T-helper 17 cell (primary cell): Measurements from ENCODE around the gene DUOXA2. TPM values are rescaled to one million over a fixed set of nuclear protein-coding genes. Genes with fewer than 3 reads are reported as not detected.
A peak's percentile ranks its signal among the peaks of the same experiment; 100 is the strongest.
"Not testable (repeated sequence)": the region's sequence is repeated elsewhere in the genome, so short reads cannot be mapped to it uniquely, and the experiment has no call there.

ENCODE experiments used
- ATAC-seq: fragments of 150-1000 bp; cut with Tn5 transposase; 2 replicates; pipeline ENCODE4 v1.10.0; 2021; ENCODE audit warnings: mild to moderate bottlenecking, moderate library complexity
- DNase-seq, 3 donors: peaks; one replicate each; pipeline versions ENCODE4 v3.0.0 to v3.0.0-alpha.2; 2020 to 2021
- H3K9me3 ChIP-seq: one replicate; pipeline ENCODE4 v1.7.0; 2013; ENCODE audit warnings: low read length, mild to moderate bottlenecking; ENCODE audit not compliant: control insufficient read depth, poor library complexity, severe bottlenecking
- H3K27ac Mint-ChIP-seq: one replicate; pipeline ENCODE4 v1.8.0; 2022; ENCODE audit warnings: mild to moderate bottlenecking, moderate library complexity, mixed read lengths
- H3K27me3 Mint-ChIP-seq: one replicate; pipeline ENCODE4 v1.8.0; 2022; ENCODE audit warnings: mixed read lengths
- H3K36me3 Mint-ChIP-seq: one replicate; pipeline ENCODE4 v1.8.0; 2022; ENCODE audit warnings: low read depth, mixed read lengths
- H3K4me1 Mint-ChIP-seq: one replicate; pipeline ENCODE4 v1.8.0; 2022; ENCODE audit warnings: mild to moderate bottlenecking, mixed read lengths
- H3K4me3 Mint-ChIP-seq: one replicate; pipeline ENCODE4 v1.8.0; 2022; ENCODE audit warnings: mild to moderate bottlenecking, moderate library complexity, mixed read lengths
- total RNA-seq, 4 donors: library from RNA in 2 of 4; stranded (reverse) in 2 of 4; gene quantifications; one replicate each; pipeline ENCODE4 v1.2.3 and lab custom pipeline; 2022 to 2026

The DUOXA2 gene
- total RNA-seq, 2 donors from 2014 or later, result not detected

DNA sequence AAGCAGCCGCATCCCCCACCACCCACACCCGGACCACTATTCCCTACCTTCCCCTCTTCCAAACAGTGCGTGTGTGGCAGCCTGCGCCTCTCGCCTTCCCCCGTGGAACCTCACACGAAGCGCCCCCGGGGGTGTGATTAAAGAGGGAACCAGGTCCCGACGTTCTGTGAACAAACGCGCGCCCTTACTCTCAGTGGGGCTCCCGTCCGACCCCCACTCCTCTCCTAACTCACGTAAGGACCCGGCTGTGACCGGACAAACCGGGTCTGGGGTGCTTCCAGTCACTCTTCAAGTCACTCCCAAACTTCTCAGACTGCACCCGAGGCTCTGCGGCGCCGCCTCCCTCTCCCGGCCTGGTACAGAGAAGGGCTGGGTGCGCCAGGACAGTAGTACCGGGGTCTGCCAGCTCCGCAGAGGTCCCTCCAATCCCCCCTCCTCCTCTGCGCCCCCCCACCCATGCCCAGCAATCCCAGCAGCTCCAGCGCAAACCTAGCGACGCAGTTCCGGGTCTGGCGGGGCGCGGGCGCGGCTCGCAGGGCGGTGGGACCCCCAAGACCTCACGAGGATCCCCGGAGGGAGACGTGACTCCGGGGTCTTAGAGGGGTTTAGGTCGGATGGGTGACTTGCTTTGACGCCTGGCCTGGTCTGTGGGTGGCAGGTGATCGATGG is 15.0 kb downstream of the DUOXA2 start:
- Mint-ChIP-seq H3K4me3 (peak overlapping the region; percentile 60), H3K27me3 (peaks cover 82% of the 10 kb centered on the region), H3K4me1 (peaks cover 5% of the 10 kb centered on the region), H3K36me3 (peaks cover 17% of the 10 kb centered on the region), H3K27ac (no peak overlapping the region)
- H3K9me3 ChIP-seq, result no peaks in the 10 kb centered on the region
- no peak for DNase-seq
- no peak for ATAC-seq

GRCh38 chr15:45129651-45130129 is 15.6 kb downstream of the DUOXA2 start, which contains the start of the genes DUOX1 and DUOXA1:
DUOX1 (plus strand) TSS chr15:45129994; CDS start chr15:45131967, 1,973 bp downstream.
DUOXA1 (minus strand) TSS chr15:45129879; CDS start chr15:45123014, 6,865 bp downstream.
- H3K4me3 Mint-ChIP-seq, result peak within 1 kb of the TSS; percentile 60
- peaks cover 83% of the 10 kb centered on the region for H3K27me3 Mint-ChIP-seq
- ATAC-seq, result peak; percentile 70
- H3K4me1 Mint-ChIP-seq, result peaks cover 6% of the 10 kb centered on the region
- H3K9me3 ChIP-seq, result no peaks in the 10 kb centered on the region
- H3K27ac Mint-ChIP-seq, result no peak within 1 kb of the TSS
- H3K36me3 Mint-ChIP-seq, result peaks cover 17% of the 10 kb centered on the region
- DNase-seq, result no peak

- no peak for DNase-seq
- Mint-ChIP-seq H3K4me3 (peak overlapping the region; percentile 60), H3K27me3 (peaks cover 79% of the 10 kb centered on the region)
Observed at GRCh38 chr15:45130291-45131000, 16.3 kb downstream of the DUOXA2 start.

DNA sequence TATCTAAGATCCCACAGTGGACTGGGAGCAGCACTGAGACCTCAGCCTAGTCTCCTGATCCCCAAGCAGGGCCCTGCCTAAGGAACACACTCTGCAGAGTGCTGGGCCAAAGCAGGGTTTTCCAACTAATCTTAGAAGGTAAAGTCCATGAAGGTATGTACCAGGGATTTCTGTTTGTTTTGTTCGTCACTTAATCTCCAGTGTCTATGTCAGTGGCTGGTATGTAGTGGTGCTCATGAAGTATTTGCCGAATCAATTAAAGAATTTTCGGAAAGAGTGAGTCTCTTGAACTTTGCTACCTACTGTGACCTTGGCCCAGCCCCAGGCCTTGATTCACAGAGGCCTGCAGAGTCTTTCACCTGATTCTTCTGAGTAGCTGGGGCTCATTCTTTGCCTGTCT is 17.4 kb downstream of the DUOXA2 start:
- no peak overlapping the region for H3K4me3 Mint-ChIP-seq

More at GRCh38 chr15:45130291-45131000, 16.3 kb downstream of the DUOXA2 start:
- ATAC-seq, result no peak
- peaks cover 13% of the 10 kb centered on the region for H3K36me3 Mint-ChIP-seq
- no peaks in the 10 kb centered on the region for H3K9me3 ChIP-seq
- no peak overlapping the region for H3K27ac Mint-ChIP-seq
- peaks cover 6% of the 10 kb centered on the region for H3K4me1 Mint-ChIP-seq

DNA sequence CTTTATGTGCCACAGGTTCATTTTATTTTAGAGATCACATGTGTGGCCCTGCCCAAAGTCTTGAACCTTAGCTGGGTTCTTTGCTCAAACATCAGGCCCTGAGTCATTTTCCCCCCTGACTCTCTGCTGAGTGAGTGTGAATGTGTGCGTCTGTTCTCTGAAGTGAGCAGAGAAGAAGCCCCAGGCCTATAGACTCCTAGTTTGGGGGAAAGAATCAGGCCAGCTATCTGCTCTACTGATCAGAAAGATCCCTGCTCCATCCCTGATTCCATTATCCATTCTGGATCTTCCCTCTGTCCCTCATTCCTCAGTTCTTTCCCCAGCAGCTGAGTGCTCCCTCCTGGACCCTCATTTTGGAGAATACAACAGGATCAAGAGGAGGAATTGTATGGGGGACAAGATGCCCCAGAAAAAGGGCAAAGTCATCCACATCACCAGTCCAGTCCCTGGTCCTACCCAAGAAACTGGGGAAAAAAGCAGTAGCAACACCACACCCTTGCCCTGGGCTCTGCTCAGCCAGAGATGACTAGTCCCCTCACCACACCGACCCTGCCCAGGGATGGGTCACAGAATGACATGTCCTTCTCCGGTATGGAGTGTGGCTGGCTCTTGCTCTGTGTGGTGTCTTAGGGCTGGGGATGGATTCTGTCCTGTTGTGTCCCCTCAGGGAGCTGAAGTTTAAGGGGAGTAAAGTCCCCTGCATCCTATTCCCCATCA is 18.9 kb downstream of the DUOXA2 start:
- DNase-seq (no peak), ATAC-seq (no peak)
- Mint-ChIP-seq H3K4me3 (no peak overlapping the region), H3K4me1 (peaks cover 7% of the 10 kb centered on the region), H3K27ac (no peak overlapping the region), H3K27me3 (peaks cover 70% of the 10 kb centered on the region), H3K36me3 (peaks cover 5% of the 10 kb centered on the region)
- no peaks in the 10 kb centered on the region for H3K9me3 ChIP-seq

More for the DNA sequence above, 17.4 kb downstream of the DUOXA2 start:
- peaks cover 5% of the 10 kb centered on the region for H3K36me3 Mint-ChIP-seq
- peaks cover 6% of the 10 kb centered on the region for H3K4me1 Mint-ChIP-seq
- DNase-seq, result no peak
- no peak overlapping the region for H3K27ac Mint-ChIP-seq
- no peaks in the 10 kb centered on the region for H3K9me3 ChIP-seq
- no peak for ATAC-seq
- peaks cover 73% of the 10 kb centered on the region for H3K27me3 Mint-ChIP-seq

DNA sequence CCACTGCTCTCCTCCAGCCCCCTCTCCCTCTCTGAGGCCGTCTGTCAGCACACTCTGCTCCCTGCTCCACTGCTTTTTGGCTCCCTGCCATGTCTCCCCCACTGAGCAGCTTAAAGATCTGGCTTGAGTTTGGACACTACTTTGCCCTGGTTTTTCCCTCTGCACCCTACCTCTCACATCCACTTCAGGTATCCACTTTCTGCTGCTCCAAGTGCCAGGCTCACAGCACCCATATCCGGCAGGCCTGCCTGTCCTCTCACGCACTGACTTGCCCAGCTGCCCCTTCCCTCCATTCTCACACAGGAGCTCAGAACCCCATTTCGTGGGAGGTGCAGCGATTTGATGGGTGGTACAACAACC is 19.4 kb downstream of the DUOXA2 start:
- H3K27ac Mint-ChIP-seq, result no peak overlapping the region
- H3K4me3 Mint-ChIP-seq, result no peak overlapping the region
- peaks cover 7% of the 10 kb centered on the region for H3K4me1 Mint-ChIP-seq
- peaks cover 70% of the 10 kb centered on the region for H3K27me3 Mint-ChIP-seq
- no peak for DNase-seq
- H3K9me3 ChIP-seq, result no peaks in the 10 kb centered on the region
- H3K36me3 Mint-ChIP-seq, result peaks cover 5% of the 10 kb centered on the region
- ATAC-seq, result no peak

GRCh38 chr15:45134046-45134445 is 19.9 kb downstream of the DUOXA2 start:
- no peak for ATAC-seq

DNA sequence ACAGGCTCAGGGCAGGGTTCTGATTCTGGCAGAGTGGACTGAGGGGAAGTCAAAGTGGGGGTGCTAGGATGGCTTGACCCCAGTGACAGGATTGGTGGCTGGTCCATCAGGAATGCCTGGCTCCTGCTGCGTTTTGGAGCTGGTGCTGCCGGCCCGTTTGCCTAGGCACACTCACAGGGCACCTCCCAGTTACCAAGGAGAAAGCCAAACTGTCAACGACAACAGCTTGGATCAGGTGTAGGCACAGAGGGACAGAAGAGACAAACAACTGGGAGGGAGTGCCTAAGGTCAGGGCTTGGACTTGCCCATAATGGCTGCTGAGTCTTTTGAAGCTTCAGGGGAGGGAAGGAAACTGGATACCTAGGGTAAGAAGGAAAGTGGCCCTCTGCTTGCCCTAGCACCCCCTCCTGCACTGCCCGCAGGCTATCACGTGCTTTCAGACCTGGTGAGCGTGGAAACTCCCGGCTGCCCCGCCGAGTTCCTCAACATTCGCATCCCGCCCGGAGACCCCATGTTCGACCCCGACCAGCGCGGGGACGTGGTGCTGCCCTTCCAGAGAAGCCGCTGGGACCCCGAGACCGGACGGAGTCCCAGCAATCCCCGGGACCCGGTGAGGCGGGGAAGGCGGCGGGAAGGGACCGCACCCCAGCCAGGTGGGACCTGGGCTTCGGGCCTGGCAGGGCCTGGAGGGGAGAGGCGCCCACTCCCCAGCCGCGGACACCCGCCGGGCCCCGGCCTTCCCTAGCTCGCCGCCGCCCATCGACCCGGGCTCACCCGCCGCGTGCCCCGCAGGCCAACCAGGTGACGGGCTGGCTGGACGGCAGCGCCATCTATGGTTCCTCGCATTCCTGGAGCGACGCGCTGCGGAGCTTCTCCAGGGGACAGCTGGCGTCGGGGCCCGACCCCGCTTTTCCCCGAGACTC is 20.8 kb downstream of the DUOXA2 start:
- H3K27ac Mint-ChIP-seq, result no peak overlapping the region
- peaks cover 5% of the 10 kb centered on the region for H3K36me3 Mint-ChIP-seq
- no peak for DNase-seq
- H3K4me1 Mint-ChIP-seq, result peaks cover 7% of the 10 kb centered on the region
- H3K27me3 Mint-ChIP-seq, result peaks cover 64% of the 10 kb centered on the region
- H3K4me3 Mint-ChIP-seq, result peak overlapping the region; percentile 73
- peak; percentile 71 for ATAC-seq
- no peaks in the 10 kb centered on the region for H3K9me3 ChIP-seq

More at GRCh38 chr15:45134046-45134445, 19.9 kb downstream of the DUOXA2 start:
- no peaks in the 10 kb centered on the region for H3K9me3 ChIP-seq
- Mint-ChIP-seq H3K4me1 (peaks cover 7% of the 10 kb centered on the region), H3K27me3 (peaks cover 66% of the 10 kb centered on the region), H3K4me3 (peak overlapping the region; percentile 65), H3K27ac (no peak overlapping the region), H3K36me3 (peaks cover 5% of the 10 kb centered on the region)
- no peak for DNase-seq

- H3K9me3 ChIP-seq, DNase-seq, H3K4me1 Mint-ChIP-seq, H3K4me3 Mint-ChIP-seq, ATAC-seq, H3K27ac Mint-ChIP-seq, H3K36me3 Mint-ChIP-seq: not testable (repeated sequence)
- peaks cover 57% of the 10 kb centered on the region for H3K27me3 Mint-ChIP-seq
Observed at GRCh38 chr15:45135705-45136377, 21.7 kb downstream of the DUOXA2 start.

DNA sequence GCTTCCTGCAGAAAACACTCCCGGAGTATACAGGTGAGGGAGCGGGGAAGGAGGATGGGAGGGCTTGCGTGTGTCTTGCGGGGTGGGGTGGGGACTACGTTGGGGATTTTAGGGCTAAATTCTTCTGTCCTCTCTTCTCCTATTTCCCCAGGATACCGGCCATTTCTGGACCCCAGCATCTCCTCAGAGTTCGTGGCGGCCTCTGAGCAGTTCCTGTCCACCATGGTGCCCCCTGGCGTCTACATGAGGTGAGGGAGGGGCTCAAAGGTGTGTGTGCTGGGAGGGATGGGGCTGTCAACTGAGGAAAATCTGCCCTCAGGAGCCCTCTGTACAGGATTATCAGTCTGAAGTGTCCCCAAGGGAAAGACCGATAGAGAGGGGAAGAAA is 22.2 kb downstream of the DUOXA2 start:
- peaks cover 52% of the 10 kb centered on the region for H3K27me3 Mint-ChIP-seq
- H3K27ac Mint-ChIP-seq, result no peak overlapping the region
- H3K36me3 Mint-ChIP-seq, result peaks cover 3% of the 10 kb centered on the region
- ATAC-seq (no peak), DNase-seq (no peak)
- H3K4me3 Mint-ChIP-seq, result peak overlapping the region; percentile 39
- peaks cover 7% of the 10 kb centered on the region for H3K4me1 Mint-ChIP-seq
- no peaks in the 10 kb centered on the region for H3K9me3 ChIP-seq

- Mint-ChIP-seq H3K4me3 (no peak overlapping the region), H3K4me1 (peaks cover 5% of the 10 kb centered on the region), H3K27me3 (peaks cover 43% of the 10 kb centered on the region), H3K27ac (no peak overlapping the region), H3K36me3 (peaks cover 3% of the 10 kb centered on the region)
- H3K9me3 ChIP-seq, result no peaks in the 10 kb centered on the region
- DNase-seq, result no peak
- ATAC-seq, result no peak
Observed at GRCh38 chr15:45137703-45138102, 23.6 kb downstream of the DUOXA2 start.
